Dermis blood vessel endothelial cell (primary cell): ENCODE measurements around the gene IRS1. TPM values are rescaled to one million over a fixed set of nuclear protein-coding genes. Genes with fewer than 3 reads are reported as not detected.

Experiments used
- DNase-seq: peaks from one replicate; pipeline ENCODE4 v3.0.0; 2010
- total RNA-seq: library from RNA; depleted of rRNA; stranded (reverse); fragments of >200 nt; gene quantifications from 2 replicates; pipeline ENCODE4 v1.2.3, GENCODE V29; 2014

Gene IRS1
- total RNA-seq, 1 donor from 2014 or later, result 0.17 TPM

DNA sequence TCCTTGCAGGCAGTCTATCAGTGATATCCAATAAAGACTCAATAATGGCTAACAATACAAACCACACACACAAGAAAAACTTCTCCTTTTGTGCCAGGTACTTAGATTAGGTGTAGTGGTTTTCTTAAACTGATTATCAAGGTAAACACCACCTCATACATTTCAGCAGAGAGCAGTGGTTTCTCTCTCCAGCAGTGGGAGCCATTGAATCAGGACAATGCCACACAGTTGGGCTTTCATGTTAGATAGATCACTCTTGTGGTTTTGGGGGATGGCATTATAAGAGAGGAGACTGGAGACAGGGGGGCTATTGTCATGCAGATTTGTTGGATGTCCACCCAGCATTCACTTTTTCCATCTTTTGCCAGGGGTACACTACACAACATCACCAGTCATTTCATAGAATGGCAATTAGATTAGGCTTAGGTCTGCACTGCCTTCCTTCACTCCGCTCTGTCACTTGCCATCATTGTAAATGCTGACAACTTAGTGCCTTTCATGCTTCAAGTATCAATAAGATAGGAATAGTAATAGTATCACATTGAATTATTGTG lies 13.6 kb upstream of the IRS1 start:
- no peak for DNase-seq

GRCh38 chr2:226803410-226803809 lies 3.8 kb upstream of the IRS1 start:
- DNase-seq, result no peak

DNA sequence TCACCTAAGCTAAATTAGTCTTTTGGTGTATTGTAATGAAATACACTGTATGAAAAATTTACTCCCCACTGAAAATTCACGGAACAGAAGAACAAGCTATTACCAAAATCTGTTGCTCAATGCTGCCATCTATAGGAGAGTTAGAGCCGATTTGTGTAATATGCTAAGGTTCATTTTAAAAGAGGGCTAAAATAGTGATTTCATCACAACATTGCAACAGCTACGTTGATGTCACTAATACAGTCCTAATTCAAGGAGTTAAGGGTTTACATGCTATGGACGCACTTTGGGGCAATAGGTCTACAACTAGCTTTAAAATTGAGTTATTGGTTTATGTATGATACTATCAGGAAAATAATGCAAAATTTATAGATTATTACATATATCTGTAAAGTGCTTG lies 3.0 kb upstream of the IRS1 start:
- DNase-seq, result peak; percentile 83

DNA sequence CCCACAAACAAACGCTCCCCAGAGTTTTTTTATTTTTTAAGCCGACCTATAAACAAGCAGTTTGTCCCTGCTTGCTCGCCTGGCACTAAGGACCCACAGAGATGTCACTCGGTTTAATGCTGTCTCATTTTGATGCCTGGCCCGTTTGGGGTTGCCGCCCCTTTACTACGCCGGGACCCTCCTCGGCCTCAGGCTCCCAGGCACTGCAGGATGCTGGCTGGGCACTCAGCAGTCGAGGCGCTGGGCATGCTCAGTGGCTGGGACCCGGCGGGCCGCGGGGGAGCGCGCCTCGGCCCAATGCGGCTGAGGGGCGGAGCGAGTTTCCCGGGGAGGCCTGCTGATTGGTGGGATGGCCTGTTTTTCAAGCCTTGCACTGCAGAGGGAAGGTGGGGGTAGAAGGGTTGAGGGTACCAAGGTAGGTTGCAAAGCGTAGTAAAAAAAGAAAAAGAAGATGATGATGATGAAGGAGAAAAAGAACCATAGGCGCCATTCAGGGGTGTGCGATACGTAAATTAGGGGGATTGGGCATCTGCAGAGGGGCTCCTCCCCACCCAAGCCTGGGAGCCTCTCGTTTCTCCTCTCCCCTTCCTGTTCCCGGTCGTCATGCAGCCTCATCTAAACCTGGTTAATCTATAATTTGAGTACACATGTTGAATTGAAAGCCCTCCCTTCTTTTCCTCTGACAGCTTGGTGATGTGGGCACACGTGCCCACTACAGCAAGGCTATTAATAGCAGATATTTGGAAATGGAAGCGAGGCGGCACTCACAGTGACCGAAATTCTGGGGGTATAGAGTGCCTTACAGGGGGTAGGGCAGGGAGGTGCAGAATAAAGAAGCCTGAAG lies 1.5 kb upstream of the IRS1 start:
- DNase-seq, result peak; percentile 74

DNA sequence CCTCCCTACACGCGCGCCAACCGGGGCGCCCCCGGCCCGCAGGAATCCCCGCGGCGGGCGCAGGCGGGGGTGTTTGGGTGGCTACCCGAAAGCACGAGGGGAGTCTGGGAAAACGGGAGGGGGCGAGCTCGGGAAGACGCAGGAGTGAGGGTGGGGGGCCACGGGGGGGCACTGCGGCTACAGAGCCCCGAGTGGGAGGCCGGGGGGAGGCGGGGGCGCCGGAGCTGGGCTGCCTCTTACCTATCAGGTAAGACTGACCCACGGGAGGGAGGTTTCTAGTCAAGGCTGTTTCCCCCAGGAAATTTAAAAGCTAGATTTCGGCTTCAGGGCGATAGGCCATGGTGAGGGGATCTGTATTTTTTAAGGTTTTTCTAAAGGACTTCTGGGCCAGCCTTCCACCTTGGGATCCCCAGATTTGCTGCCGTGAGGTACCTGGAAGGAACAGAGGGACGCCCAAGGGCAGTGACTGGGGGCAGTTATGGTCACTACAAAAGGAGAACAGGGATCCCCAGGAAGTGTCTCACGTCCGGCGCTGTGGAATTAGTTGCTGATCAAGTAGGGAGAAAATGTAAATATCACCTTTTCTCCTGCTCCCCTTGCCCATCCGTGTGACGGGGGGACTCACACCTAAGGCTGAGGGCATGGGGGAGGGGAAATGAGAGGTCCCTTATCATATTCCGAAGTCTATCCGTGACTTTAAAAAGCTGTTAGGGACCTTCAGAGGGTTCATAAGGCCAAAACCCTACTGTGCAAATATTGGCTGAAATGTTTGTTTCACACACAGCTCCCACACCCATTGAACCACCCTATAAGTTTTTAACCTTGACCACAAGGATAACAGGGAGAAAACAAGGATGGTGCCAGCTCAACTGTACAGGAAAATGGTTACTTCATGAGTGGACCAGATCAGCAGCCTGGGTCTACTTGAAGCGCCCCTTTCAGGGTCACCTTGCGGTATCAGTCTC lies 638 bp upstream of the IRS1 start:
- DNase-seq, result no peak

DNA sequence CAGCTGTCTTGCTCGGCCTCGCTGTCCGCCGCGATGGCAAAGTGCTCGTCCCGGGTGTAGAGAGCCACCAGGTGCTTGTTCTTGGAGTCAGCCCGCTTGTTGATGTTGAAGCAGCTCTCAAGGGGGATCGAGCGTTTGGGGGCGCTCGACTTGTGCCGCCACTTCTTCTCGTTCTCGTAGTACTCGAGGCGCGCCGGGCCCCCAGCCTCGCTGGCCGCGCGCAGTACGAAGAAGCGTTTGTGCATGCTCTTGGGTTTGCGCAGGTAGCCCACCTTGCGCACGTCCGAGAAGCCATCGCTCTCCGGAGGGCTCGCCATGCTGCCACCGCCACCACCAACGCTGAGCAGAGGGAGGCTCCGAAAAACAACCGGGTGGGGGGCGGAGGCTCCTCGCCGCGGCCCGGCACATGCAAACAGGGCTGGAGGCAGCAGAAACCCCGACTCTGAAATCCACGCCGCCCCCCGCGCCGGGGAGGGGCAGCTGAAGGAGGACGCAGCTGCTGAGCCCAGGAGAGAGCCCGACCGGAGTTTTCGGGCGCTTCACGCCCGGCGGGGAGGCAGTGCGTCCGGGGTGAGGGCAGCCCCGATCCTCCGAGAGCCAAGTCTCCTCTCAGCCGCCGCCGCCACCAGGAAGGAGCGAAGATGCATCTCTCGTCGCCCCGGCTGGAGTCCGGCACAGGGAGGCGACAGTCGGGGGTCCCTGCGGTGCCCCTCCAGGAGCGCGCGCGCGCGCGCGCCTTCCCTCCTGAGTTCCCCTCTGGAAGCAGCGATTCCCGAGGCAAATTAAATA lies 1.0 kb downstream of the IRS1 start:
- DNase-seq, result no peak

DNA sequence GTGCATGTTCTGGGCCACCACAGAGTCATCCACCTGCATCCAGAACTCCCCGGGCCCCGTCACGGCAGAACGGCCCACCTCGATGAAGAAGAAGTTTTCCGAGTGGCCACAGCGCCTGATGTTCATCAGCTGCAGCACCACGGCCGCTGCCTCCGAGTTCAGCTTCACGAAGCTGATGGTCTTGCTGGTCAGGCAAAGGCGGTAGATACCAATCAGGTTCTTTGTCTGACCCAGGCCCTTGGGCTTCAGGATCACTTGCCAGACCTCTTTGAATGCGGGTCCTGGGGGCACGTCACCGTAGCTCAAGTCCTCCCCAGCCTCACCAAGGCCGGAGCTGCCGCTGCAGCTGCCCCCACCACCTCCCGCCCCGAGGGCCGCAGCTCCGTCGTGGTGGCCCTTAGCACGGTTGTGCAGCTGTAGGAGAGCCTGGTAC lies 1.6 kb downstream of the IRS1 start:
- DNase-seq, result no peak

DNA sequence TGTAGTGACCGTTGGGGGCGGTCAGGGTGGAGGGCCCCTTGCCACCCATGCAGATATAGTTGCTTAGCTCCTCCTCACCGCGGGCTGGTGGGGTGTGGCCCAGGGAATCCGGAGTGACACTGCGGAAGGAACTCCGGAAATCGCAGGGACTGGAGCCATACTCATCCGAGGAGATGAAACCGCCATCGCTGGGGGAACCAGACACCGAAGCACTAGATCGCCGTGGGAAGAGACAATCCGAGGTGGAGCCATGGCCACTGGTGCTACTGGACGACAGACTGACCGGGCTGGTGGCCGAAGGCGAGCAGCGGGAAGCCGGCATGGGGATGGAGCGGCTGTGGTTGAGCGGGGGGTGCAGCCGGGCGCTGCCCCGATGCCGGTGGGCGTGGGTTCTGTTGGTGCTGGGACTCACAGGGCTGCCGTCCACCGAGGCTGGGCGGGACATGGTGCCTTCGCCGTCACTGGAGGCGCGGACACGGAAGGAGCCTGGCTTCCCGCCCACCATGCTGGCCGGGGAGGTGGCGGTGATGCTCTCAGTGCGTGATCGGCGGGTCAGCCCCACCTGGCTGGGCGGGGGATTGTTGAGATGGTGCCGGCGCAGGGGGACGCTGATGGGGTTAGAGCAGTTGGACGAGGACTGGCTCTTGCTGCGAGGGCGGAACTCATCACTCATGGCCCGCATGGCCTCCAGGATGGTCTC lies 2.2 kb downstream of the IRS1 start:
- no peak for DNase-seq

DNA sequence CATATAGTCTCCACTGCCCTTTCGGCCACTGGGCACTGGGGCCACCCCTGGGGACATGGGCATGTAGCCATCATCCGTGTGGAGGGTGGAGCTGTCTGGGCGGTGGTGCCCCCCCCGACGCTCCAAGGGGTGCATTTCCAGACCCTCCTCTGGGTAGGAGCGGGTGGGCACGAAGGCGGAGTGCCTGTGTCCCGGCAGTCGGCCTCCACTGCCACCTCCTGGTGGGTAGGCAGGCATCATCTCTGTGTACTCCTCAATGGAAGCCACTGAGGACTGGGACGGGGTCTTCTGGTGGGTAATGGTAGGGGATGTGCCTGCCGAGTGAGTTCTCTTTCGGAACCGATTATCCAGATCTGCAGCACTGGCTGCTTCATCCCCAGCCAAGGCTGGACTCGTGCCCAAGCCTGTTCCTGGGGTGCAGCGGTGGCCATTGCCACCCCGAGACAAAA lies 2.8 kb downstream of the IRS1 start:
- no peak for DNase-seq

- no peak for DNase-seq
Observed at GRCh38 chr2:226796012-226796839, 3.4 kb downstream of the IRS1 start.

- no peak for DNase-seq
Observed at GRCh38 chr2:226795281-226796011, 4.2 kb downstream of the IRS1 start.

- DNase-seq, result no peak
Observed at GRCh38 chr2:226794751-226795171, 4.9 kb downstream of the IRS1 start.

GRCh38 chr2:226794196-226794661 lies 5.4 kb downstream of the IRS1 start:
- DNase-seq, result no peak

- no peak for DNase-seq
Observed at GRCh38 chr2:226793646-226794045, 6.0 kb downstream of the IRS1 start.

- no peak for DNase-seq
Observed at GRCh38 chr2:226792155-226792881, 7.3 kb downstream of the IRS1 start.

DNA sequence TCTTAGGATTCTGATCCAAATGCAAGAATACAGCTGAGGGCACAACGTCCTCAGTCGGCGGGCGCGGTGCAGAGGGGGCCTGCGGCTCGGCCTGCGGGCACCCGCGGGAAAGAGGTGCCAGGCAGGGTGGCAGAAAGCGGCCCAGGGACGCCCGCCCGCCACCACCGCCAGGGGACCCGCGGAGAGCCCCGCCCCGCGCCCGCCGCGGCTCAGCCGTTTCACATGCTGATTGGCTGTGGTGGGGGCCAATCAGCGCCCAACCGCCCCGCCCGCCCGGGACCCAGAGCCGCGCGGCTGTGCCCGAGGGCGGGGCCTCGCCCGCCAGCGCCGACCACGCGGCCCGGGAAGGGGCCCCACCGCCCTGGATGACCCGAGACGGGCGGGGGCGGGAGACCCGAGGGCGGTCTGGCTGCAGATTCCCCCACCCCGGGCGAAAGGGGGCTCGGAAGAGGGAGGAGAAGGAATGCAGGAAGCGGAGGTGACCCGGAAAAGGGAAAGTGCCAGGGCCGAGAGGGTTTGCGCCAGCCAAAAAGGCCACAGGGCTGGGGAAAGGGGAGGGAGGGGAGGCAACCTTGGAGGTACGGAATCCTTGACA lies 8.0 kb downstream of the IRS1 start:
- peak; percentile 84 for DNase-seq

GRCh38 chr2:226791056-226791486 lies 8.5 kb downstream of the IRS1 start:
- peak; percentile 61 for DNase-seq

DNA sequence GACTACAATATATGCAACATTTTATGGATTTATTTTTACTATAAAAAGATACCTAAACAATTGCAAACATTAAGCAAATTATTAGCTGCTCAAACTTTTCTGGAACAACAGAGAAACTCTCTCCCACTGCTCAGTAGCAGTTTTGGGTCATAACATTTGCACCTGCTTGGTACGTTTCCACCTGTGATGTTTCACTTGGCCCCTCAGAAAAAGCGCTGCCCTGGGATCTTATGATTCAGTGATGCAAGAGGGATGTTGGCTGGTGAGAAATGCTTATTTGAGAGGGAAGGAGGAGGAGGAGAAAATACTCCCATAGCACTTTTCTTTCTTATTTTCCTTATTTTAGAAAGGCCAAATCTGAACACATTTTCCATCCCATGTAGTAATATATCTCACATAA lies 9.2 kb downstream of the IRS1 start:
- DNase-seq, result no peak

DNA sequence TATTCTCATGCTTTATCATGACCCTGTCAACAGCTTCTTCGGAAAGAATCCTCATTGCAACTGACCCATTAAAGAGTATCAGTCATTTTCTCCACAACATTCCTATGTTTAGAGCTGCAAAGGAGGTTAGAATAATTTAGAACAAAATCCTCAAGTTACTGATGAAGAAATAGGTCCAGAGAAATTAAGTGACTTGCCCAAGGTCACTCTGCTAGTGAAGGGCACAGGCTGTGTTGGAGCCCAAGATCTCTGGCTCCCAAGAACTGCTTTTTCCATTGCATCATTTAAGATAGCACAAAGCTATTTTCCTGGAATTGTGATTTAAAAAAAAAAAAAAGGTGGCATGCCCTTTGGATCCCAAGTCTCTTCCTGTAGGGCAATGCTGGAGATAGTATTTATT lies 9.6 kb downstream of the IRS1 start:
- no peak for DNase-seq
